Nephron (organoid): ENCODE results near the gene APEX1.

ENCODE experiments used
- H3K27ac Mint-ChIP-seq, 3 experiments: 2 replicates each; pipeline ENCODE4 v1.8.0; 2020; ENCODE audit warnings: mixed read lengths in 3 of 3, mild to moderate bottlenecking in 2 of 3, moderate library complexity in 1 of 3
- H3K27me3 Mint-ChIP-seq: 2 replicates; pipeline ENCODE4 v1.8.0; 2021; ENCODE audit warnings: low read depth, mild to moderate bottlenecking, moderate library complexity, mixed read lengths
- H3K36me3 Mint-ChIP-seq: 2 replicates; pipeline ENCODE4 v1.8.0; 2020; ENCODE audit warnings: low read depth, mixed read lengths
- H3K4me1 Mint-ChIP-seq: 2 replicates; pipeline ENCODE4 v1.8.0; 2020; ENCODE audit warnings: mixed read lengths
- H3K4me3 Mint-ChIP-seq, 3 experiments: 2 replicates each; pipeline ENCODE4 v1.8.0; 2020; ENCODE audit warnings: mild to moderate bottlenecking in 3 of 3, mixed read lengths in 3 of 3, moderate library complexity in 2 of 3
- H3K9me3 Mint-ChIP-seq: 2 replicates; pipeline ENCODE4 v1.8.0; 2020; ENCODE audit warnings: mixed read lengths
- TF ChIP-seq, protein P1 (sequence below), 3 experiments: fragments of 200-600 bp; sonication (generic); IDR thresholded peaks; one replicate each; pipeline ENCODE4 v1.5.0; 2021; ENCODE audit warnings: antibody characterized with exemption in 3 of 3; ENCODE audit not compliant: unreplicated experiment in 3 of 3

Gene APEX1

DNA sequence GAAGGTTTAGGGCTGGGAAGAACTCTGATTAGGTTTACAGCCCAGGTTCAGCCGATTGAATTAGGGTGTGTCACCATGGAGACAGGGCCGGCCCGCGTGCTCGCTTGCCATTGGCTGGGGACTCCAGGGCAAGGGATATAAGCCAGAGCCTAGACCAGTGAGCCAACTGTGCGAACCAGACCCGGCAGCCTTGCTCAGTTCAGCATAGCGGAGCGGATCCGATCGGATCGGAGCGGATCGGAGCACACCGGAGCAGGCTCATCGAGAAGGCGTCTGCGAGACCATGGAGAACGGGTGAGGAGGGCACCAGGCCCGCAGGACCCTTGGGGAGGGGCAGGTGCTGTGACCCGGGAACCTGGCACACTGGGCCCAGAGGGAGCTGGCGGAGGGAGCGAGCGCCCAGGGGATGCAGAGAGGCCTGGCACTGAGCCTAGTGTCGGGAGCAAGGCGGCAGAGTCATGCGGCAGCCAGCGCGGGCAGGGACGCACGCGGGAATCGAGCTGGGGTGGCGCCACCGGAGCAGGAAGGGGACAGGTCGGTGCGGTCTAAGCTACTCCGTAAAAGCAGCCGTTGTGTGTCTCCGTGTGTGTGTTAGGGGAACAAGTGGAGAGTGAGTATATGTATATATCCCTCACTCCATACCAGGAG, 14.3 kb downstream of the APEX1 start, which contains the start of gene PNP:
PNP (plus strand) TSS at position 165 of the 648 bp plus-strand sequence; CDS start at position 284, 119 bp downstream.
- Mint-ChIP-seq H3K27me3 (peaks cover 15% of the 10 kb centered on the region), H3K27ac (peak within 1 kb of the TSS; percentile 56 to 92 (median 90)), H3K9me3 (no peaks in the 10 kb centered on the region), H3K4me3 (peak within 1 kb of the TSS; percentile 90 to 93 (median 93)), H3K36me3 (peaks cover 5% of the 10 kb centered on the region), H3K4me1 (peaks cover 16% of the 10 kb centered on the region)
- TF ChIP-seq, protein P1, sequence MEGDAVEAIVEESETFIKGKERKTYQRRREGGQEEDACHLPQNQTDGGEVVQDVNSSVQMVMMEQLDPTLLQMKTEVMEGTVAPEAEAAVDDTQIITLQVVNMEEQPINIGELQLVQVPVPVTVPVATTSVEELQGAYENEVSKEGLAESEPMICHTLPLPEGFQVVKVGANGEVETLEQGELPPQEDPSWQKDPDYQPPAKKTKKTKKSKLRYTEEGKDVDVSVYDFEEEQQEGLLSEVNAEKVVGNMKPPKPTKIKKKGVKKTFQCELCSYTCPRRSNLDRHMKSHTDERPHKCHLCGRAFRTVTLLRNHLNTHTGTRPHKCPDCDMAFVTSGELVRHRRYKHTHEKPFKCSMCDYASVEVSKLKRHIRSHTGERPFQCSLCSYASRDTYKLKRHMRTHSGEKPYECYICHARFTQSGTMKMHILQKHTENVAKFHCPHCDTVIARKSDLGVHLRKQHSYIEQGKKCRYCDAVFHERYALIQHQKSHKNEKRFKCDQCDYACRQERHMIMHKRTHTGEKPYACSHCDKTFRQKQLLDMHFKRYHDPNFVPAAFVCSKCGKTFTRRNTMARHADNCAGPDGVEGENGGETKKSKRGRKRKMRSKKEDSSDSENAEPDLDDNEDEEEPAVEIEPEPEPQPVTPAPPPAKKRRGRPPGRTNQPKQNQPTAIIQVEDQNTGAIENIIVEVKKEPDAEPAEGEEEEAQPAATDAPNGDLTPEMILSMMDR (IDR thresholded peaks at IDR 0.05; ENCODE audit: unreplicated experiment in 3 of 3), result no peak

DNA sequence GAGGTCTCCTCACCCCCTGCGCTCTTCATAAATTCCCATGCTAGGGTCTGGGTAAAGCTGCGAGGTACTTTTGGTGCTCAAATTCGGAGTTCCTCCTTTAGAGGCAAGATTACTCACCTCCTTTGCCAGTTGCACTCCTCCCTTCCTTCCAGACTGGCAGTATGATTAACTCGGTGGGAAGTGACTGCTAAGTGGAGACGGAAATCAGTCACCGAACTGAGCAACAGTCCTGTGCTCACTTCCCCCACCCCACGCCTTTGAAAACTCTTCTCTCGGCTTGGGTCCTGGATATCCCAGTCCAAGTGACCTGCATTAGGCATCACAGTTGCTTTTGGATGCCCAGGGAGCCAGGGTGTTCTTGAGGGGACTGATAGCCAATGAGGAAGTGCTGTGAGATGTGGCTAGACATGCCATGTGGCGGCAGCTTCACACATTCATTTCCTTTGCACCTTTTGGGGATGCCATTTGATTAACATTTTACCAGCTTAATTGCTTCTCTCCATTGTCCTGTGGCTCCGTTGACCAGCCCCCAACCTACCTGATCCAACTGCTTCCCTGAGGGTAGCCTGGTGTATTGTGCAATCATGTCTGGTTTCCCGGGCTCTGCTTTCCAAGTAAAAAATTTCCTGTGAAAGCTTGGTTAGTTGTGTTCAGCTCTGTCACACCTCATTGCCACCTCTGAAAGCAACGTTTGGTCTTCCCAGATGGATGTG, 15.0 kb downstream of the APEX1 start:
- Mint-ChIP-seq H3K9me3 (no peaks in the 10 kb centered on the region), H3K4me3 (peak overlapping the region; percentile 90 to 93 (median 93)), H3K27me3 (peaks cover 11% of the 10 kb centered on the region), H3K36me3 (peaks cover 10% of the 10 kb centered on the region), H3K4me1 (peaks cover 16% of the 10 kb centered on the region), H3K27ac (peak overlapping the region; percentile 56 to 92 (median 90))
- TF ChIP-seq, protein P1 (IDR thresholded peaks at IDR 0.05; ENCODE audit: unreplicated experiment in 3 of 3), result no peak

DNA sequence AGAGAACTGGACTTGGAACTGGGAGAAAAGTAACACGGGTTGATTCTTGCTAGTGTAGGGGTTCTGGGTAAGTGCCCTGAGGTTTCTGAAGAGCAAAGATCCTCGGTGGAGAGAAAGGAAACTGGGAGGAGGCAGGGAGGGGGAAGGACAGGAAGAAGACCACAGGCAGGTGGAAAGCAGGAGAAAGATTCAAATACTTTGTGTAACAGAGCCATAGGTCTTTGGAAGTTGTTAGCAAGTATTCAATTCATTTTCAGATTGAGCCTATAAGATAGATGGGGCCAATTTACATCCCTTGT, 15.5 kb downstream of the APEX1 start:
- H3K4me3 Mint-ChIP-seq, result peak overlapping the region; percentile 90 to 93 (median 93)
- TF ChIP-seq, protein P1 (IDR thresholded peaks at IDR 0.05; ENCODE audit: unreplicated experiment in 3 of 3), result no peak
- H3K27me3 Mint-ChIP-seq, result peaks cover 11% of the 10 kb centered on the region
- H3K27ac Mint-ChIP-seq, result peak overlapping the region; percentile 56 to 92 (median 90)
- H3K36me3 Mint-ChIP-seq, result peaks cover 13% of the 10 kb centered on the region
- H3K9me3 Mint-ChIP-seq, result no peaks in the 10 kb centered on the region
- H3K4me1 Mint-ChIP-seq, result peaks cover 16% of the 10 kb centered on the region

DNA sequence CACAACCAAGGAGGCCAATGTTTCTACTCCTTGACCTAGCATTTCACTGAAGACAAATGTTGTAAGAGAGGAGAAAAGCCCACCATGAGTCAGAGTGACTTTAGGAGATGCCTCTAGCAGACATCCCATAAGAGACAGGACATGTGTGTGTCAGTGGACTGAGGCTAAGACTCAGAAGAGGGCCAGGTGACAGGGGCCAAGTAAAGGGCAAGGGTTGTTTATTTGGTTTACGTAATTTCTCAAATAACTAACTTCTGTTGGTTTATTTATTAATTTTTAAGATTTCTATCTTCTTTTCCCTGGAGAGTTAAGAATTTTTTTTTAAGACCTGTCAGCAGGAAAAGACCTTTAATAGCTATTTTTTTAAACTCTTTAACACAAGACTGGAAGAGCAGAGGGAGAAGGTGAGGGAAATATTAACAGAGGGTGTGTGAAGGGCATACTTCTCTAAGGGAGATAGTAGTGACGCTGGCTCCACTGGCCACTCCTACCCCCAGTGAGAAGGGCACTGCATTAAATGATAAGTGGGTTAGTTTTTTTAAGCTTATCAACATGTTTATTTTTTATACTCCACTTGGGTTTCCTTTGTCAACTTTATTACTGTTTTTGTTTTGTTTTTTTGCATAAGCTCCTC, 17.6 kb downstream of the APEX1 start:
- Mint-ChIP-seq H3K27ac (peak overlapping the region in 2 of 3 experiments; percentile 24 to 89), H3K36me3 (peaks cover 25% of the 10 kb centered on the region), H3K4me3 (peak overlapping the region; percentile 35 to 67 (median 60)), H3K4me1 (peaks cover 16% of the 10 kb centered on the region), H3K27me3 (peaks cover 11% of the 10 kb centered on the region), H3K9me3 (no peaks in the 10 kb centered on the region)
- TF ChIP-seq, protein P1 (IDR thresholded peaks at IDR 0.05; ENCODE audit: unreplicated experiment in 3 of 3), result no peak

DNA sequence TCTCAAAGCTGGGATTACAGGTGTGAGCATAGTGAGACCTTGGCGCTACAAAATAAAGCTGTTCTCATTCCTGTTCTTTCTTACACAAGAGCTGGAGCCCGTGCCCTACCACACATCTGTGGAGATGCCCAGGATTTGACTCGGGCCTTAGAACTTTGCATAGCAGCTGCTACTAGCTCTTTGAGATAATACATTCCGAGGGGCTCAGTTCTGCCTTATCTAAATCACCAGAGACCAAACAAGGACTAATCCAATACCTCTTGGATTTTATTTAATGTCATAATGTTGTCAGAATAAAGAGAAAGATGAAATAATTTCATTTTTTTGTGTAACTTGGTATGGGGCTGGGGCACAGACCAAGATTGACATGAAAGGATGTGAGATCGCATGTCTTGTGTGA, 21.8 kb downstream of the APEX1 start:
- Mint-ChIP-seq H3K4me1 (no peaks in the 10 kb centered on the region), H3K27ac (no peak overlapping the region), H3K27me3 (peaks cover 2% of the 10 kb centered on the region), H3K9me3 (no peaks in the 10 kb centered on the region), H3K36me3 (peaks cover 26% of the 10 kb centered on the region), H3K4me3 (no peak overlapping the region)
- TF ChIP-seq, protein P1 (IDR thresholded peaks at IDR 0.05; ENCODE audit: unreplicated experiment in 3 of 3), result no peak
